ENCODE data around the gene ALG14.
"Not testable (repeated sequence)": the region's sequence is repeated elsewhere in the genome, so short reads cannot be mapped to it uniquely, and the experiment has no call there.

ALG14 gene

GRCh38 chr1:95073446-95073845 lies 695 bp upstream of the ALG14 start:
- Histone ChIP-seq H3K36me3 (ENCODE audit: insufficient read depth, low read length) (no peaks in the 10 kb centered on the region), H3K4me1 (ENCODE audit: insufficient read depth, low read length) (no peaks in the 10 kb centered on the region), H3K9me3 (ENCODE audit: control insufficient read depth, insufficient read depth, low read length) (no peaks in the 10 kb centered on the region), H3K9ac (ENCODE audit: low read depth, low read length) (peak overlapping the region; percentile 79)

- Histone ChIP-seq H3K9me3 (ENCODE audit: control insufficient read depth, insufficient read depth, low read length) (no peaks in the 10 kb centered on the region), H3K36me3 (ENCODE audit: insufficient read depth, low read length) (no peaks in the 10 kb centered on the region), H3K9ac (ENCODE audit: low read depth, low read length) (peak overlapping the region; percentile 79), H3K4me1 (ENCODE audit: insufficient read depth, low read length) (no peaks in the 10 kb centered on the region)
Measured at GRCh38 chr1:95072117-95072516, 634 bp downstream of the ALG14 start.

DNA sequence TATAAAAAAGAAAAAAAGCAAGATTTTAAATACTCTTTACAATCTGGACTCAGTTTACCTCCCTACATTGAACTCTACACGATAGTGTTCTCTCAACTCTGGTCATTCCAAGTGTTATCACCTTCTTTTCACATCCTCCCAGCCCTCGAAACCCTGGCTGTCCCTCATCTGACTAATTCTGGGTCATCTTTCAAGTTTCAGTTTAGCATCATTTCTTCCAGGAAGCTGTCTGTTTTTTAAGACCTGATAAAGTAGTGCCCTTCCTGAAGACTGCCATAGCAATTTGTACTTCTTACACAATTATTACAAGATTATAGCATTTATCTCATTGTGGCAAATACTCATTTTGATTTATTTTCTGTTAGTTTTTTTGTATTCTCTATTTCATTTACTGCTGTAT lies 1.2 kb downstream of the ALG14 start:
- no peak overlapping the region for H3K9ac ChIP-seq (ENCODE audit: low read depth, low read length)
- no peaks in the 10 kb centered on the region for H3K36me3 ChIP-seq (ENCODE audit: insufficient read depth, low read length)
- H3K4me1 ChIP-seq (ENCODE audit: insufficient read depth, low read length), result no peaks in the 10 kb centered on the region
- H3K9me3 ChIP-seq (ENCODE audit: control insufficient read depth, insufficient read depth, low read length), result no peaks in the 10 kb centered on the region

- Histone ChIP-seq H3K9ac (ENCODE audit: low read depth, low read length) (no peak overlapping the region), H3K9me3 (ENCODE audit: control insufficient read depth, insufficient read depth, low read length) (no peaks in the 10 kb centered on the region), H3K4me1 (ENCODE audit: insufficient read depth, low read length) (no peaks in the 10 kb centered on the region), H3K36me3 (ENCODE audit: insufficient read depth, low read length) (no peaks in the 10 kb centered on the region)
Measured at GRCh38 chr1:95069710-95070093, 3.0 kb downstream of the ALG14 start.

- H3K9me3 ChIP-seq (ENCODE audit: control insufficient read depth, insufficient read depth, low read length), result no peaks in the 10 kb centered on the region
- H3K9ac ChIP-seq (ENCODE audit: low read depth, low read length), result no peak overlapping the region
- no peaks in the 10 kb centered on the region for H3K36me3 ChIP-seq (ENCODE audit: insufficient read depth, low read length)
- no peaks in the 10 kb centered on the region for H3K4me1 ChIP-seq (ENCODE audit: insufficient read depth, low read length)
Measured at GRCh38 chr1:95068956-95069709, 3.6 kb downstream of the ALG14 start.

DNA sequence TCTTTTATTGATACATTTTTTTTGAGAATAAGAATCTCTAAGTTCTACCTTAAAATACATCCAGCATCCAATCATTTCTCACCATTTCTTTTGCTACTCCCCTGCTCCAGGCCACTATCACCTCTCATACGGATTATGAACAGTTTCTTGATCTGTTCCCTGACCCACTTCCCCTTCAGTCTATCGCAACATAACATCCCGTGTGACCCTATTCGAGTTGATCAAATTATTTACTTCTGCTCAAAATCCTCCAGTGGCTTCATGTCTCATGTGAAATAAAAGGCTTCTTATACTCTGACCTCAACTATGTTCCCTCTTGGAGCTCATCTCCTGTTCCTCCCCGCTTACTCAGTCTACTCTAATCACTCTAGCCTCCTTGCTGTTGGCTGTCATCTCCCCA lies 5.2 kb downstream of the ALG14 start:
- no peaks in the 10 kb centered on the region for H3K4me1 ChIP-seq (ENCODE audit: insufficient read depth, low read length)
- no peaks in the 10 kb centered on the region for H3K9me3 ChIP-seq (ENCODE audit: control insufficient read depth, insufficient read depth, low read length)
- no peaks in the 10 kb centered on the region for H3K36me3 ChIP-seq (ENCODE audit: insufficient read depth, low read length)
- H3K9ac ChIP-seq (ENCODE audit: low read depth, low read length), result no peak overlapping the region

DNA sequence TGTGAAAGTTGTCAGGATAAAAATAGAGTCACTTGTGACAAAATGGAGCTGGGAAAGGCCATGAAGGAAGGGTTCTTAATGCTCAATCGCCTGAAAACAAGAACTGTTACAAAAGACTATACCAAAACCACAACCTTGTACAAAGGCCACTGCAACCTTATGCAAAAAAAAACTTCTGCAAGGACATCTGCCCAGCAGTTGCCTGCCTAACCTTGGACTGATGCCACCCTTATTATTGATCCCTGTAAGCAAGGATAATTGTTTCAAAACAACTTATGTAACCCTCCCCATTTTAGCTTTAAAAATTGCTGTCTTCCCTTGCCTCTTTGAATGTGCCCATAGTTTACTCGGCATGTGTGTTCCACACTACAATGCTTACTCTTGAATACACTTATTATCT lies 5.7 kb downstream of the ALG14 start:
- Histone ChIP-seq H3K4me1 (ENCODE audit: insufficient read depth, low read length) (no peaks in the 10 kb centered on the region), H3K9ac (ENCODE audit: low read depth, low read length) (no peak overlapping the region), H3K36me3 (ENCODE audit: insufficient read depth, low read length) (no peaks in the 10 kb centered on the region), H3K9me3 (ENCODE audit: control insufficient read depth, insufficient read depth, low read length) (no peaks in the 10 kb centered on the region)

GRCh38 chr1:95061445-95062006 lies 11.2 kb downstream of the ALG14 start:
- Histone ChIP-seq H3K9ac (ENCODE audit: low read depth, low read length) (no peak overlapping the region), H3K4me1 (ENCODE audit: insufficient read depth, low read length) (no peaks in the 10 kb centered on the region), H3K36me3 (ENCODE audit: insufficient read depth, low read length) (no peaks in the 10 kb centered on the region), H3K9me3 (ENCODE audit: control insufficient read depth, insufficient read depth, low read length) (no peaks in the 10 kb centered on the region)

DNA sequence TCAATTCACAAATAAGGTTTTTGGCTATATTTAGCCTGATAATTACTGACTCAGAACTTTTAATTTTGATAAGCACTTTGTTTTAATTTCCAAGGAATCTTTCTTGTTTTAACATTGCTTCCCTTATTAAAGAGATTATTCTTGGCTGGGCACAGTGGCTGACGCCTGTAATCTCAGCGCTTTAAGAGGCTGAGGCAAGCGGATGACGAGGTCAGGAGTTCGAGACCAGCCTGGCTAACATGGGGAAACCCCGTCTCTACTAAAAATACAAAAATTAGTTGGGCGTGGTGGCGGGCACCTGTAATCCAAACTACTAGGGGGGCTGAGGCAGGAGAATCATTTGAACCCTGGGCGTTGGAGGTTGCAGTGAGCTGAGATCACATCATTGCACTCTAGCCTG lies 13.8 kb downstream of the ALG14 start:
- H3K9me3 ChIP-seq (ENCODE audit: control insufficient read depth, insufficient read depth, low read length), result no peaks in the 10 kb centered on the region
- no peaks in the 10 kb centered on the region for H3K4me1 ChIP-seq (ENCODE audit: insufficient read depth, low read length)
- H3K9ac ChIP-seq (ENCODE audit: low read depth, low read length), result no peak overlapping the region
- no peaks in the 10 kb centered on the region for H3K36me3 ChIP-seq (ENCODE audit: insufficient read depth, low read length)

DNA sequence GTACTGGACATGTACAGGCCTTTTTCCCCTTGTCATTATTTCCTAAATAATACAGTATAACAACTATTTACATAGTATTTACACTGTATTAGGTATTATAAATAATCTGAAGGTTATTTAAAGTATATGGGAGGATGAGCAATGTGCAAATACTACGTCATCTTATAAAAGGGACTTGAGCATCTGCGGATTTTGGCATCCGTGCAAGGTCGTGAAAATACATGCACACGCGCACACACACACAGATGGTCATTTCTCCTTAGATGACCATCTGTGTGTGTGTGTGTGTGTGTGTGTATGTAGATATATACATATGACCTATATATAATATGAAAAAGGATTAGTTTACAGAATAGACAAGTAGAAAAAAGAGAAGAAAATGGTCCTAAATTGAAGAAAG lies 15.4 kb downstream of the ALG14 start:
- no peak overlapping the region for H3K9ac ChIP-seq (ENCODE audit: low read depth, low read length)
- H3K36me3 ChIP-seq (ENCODE audit: insufficient read depth, low read length), result no peaks in the 10 kb centered on the region
- H3K9me3 ChIP-seq (ENCODE audit: control insufficient read depth, insufficient read depth, low read length), result no peaks in the 10 kb centered on the region
- no peaks in the 10 kb centered on the region for H3K4me1 ChIP-seq (ENCODE audit: insufficient read depth, low read length)

GRCh38 chr1:95049935-95050334 lies 22.8 kb downstream of the ALG14 start:
- Histone ChIP-seq H3K9me3 (ENCODE audit: control insufficient read depth, insufficient read depth, low read length) (no peaks in the 10 kb centered on the region), H3K9ac (ENCODE audit: low read depth, low read length) (no peak overlapping the region), H3K4me1 (ENCODE audit: insufficient read depth, low read length) (no peaks in the 10 kb centered on the region), H3K36me3 (ENCODE audit: insufficient read depth, low read length) (no peaks in the 10 kb centered on the region)

- H3K9ac ChIP-seq (ENCODE audit: low read depth, low read length), result no peak overlapping the region
- no peaks in the 10 kb centered on the region for H3K9me3 ChIP-seq (ENCODE audit: control insufficient read depth, insufficient read depth, low read length)
- no peaks in the 10 kb centered on the region; the same call in 1 of the 2 replicates for H3K4me1 ChIP-seq (ENCODE audit: insufficient read depth, low read length)
- no peaks in the 10 kb centered on the region for H3K36me3 ChIP-seq (ENCODE audit: insufficient read depth, low read length)
Measured at GRCh38 chr1:95048317-95048716, 24.4 kb downstream of the ALG14 start.

DNA sequence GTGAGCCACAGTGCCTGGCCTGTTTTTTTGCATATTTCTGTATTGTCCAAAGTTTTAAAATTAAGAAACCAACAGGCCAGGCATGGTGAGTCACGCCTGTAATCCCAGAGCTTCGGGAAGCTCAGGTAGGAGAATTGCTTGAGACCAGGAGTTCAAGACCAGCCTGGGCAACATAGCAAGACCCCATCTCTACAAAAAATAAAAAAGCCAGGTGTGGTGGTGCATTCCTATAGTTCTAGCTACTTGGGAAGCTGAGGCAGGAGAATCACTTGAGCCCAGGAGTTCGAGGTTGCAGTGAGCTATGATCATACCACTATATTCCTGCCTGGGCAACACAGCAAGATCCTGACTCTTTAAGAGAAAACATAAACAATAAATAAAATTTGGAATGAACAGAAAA lies 25.1 kb downstream of the ALG14 start:
- H3K9ac ChIP-seq (ENCODE audit: low read depth, low read length); H3K36me3 ChIP-seq (ENCODE audit: insufficient read depth, low read length); H3K9me3 ChIP-seq (ENCODE audit: control insufficient read depth, insufficient read depth, low read length); H3K4me1 ChIP-seq (ENCODE audit: insufficient read depth, low read length): not testable (repeated sequence)

- H3K36me3 ChIP-seq (ENCODE audit: insufficient read depth, low read length), result no peaks in the 10 kb centered on the region
- H3K9me3 ChIP-seq (ENCODE audit: control insufficient read depth, insufficient read depth, low read length), result no peaks in the 10 kb centered on the region
- H3K4me1 ChIP-seq (ENCODE audit: insufficient read depth, low read length), result no peaks in the 10 kb centered on the region; the same call in 1 of the 2 replicates
- H3K9ac ChIP-seq (ENCODE audit: low read depth, low read length), result no peak overlapping the region
Measured at GRCh38 chr1:95046359-95046758, 26.4 kb downstream of the ALG14 start.

- Histone ChIP-seq H3K9me3 (ENCODE audit: control insufficient read depth, insufficient read depth, low read length) (no peaks in the 10 kb centered on the region), H3K9ac (ENCODE audit: low read depth, low read length) (peak overlapping the region; percentile 24), H3K36me3 (ENCODE audit: insufficient read depth, low read length) (no peaks in the 10 kb centered on the region), H3K4me1 (ENCODE audit: insufficient read depth, low read length) (no peaks in the 10 kb centered on the region; the same call in 1 of the 2 replicates)
Measured at GRCh38 chr1:95043141-95043980, 29.4 kb downstream of the ALG14 start.
